Measurements from ENCODE around the gene SAP30L. TPM values are rescaled to one million over a fixed set of nuclear protein-coding genes. Genes with fewer than 3 reads are reported as not detected.

SAP30L gene
- total RNA-seq, 1 donor from 2014 or later: 43.2 TPM

DNA sequence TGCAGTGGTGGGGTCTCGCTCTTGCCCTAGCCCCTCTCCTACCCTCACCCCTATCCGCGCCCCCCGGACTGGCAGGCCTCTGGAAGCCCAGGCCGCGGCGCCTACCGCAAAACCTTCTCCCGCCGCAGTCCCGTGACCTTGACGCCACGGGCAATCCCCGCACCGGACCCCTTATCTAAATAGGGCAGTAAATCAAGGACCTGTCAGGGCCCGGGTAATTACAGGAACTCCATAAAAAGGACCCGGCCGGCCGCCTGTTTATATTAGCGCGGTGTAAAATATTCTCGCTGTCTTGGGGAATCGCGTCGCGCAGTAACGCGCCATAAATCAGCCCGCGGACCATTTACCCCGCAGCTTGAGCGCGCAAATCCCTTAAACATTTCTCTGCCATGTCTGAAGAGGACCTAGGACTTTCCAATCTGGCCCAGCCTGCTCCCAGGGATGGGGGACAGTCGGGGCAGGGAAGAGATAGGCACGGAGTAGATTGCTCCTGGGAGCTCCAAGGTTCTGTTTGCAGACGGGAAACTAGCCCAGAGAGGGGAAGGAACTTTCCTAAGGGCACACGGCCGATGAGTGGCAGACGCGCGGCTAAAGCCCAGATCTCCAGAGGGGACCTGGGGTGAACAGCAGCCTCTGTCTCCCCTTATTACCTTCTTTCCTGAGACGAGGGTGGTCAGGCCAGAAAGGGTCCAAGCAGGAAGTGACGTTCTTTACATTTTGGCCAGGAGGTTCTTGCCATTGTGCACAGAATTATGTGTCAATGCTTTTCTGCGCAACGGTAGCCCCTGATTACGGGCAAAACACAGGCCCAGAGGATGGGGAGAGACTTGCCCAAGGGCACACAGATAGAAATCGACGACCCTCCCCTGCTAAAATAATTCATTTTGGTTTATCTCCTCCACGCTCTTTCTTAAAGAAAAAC, 37.0 kb downstream of the SAP30L start:
- ATAC-seq (no peak), DNase-seq (no peak)
- H3K4me1 ChIP-seq: peaks cover 18% of the 10 kb centered on the region
- H3K27ac ChIP-seq: no peak overlapping the region
- H3K36me3 ChIP-seq: no peaks in the 10 kb centered on the region
- peaks cover 100% of the 10 kb centered on the region for H3K27me3 ChIP-seq
- TF ChIP-seq, protein P1, sequence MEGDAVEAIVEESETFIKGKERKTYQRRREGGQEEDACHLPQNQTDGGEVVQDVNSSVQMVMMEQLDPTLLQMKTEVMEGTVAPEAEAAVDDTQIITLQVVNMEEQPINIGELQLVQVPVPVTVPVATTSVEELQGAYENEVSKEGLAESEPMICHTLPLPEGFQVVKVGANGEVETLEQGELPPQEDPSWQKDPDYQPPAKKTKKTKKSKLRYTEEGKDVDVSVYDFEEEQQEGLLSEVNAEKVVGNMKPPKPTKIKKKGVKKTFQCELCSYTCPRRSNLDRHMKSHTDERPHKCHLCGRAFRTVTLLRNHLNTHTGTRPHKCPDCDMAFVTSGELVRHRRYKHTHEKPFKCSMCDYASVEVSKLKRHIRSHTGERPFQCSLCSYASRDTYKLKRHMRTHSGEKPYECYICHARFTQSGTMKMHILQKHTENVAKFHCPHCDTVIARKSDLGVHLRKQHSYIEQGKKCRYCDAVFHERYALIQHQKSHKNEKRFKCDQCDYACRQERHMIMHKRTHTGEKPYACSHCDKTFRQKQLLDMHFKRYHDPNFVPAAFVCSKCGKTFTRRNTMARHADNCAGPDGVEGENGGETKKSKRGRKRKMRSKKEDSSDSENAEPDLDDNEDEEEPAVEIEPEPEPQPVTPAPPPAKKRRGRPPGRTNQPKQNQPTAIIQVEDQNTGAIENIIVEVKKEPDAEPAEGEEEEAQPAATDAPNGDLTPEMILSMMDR (IDR thresholded peaks at IDR 0.05): no peak
- no peaks in the 10 kb centered on the region for H3K9me3 ChIP-seq
- no peak overlapping the region for H3K4me3 ChIP-seq
- intact Hi-C loops (cut with DNase I): no loop called here

DNA sequence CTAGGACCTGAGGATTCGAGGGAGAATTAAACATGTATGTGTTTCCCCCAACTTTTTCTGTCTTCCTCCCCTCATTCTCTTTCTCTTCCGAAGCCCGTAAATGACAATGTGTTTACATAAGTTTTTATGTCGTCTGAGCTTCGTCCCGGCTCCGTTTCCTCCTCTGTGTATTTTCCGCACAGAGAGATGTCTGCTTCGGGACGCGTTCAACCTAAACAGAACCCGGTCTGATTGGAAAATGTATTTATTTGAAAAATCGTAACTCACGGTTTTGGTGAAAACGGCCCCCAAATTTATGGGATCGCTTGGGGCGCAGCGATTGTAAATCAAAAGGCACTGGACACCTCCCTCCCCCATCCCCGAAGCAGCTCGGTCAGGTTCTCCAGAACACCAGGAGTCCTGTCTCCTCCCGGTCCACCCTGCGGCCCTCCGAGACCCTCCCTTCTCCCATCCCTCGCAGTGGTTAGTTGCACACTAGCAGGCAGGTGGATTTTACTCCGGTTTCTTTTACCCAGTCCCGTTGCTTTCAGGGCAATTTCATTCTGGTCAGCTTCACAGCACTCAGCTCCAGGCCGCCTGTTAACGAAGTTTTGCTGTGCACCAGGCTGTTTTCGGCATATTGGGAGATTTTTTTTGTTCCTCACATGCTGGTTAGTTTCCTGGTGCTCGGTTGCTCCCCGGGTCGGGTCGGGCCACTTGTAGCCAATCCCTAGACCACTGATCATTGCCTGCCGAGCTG, 38.0 kb downstream of the SAP30L start:
- TF ChIP-seq, protein P1 (IDR thresholded peaks at IDR 0.05): no peak
- Histone ChIP-seq H3K4me1 (peaks cover 8% of the 10 kb centered on the region), H3K36me3 (no peaks in the 10 kb centered on the region), H3K27ac (no peak overlapping the region), H3K4me3 (no peak overlapping the region), H3K27me3 (peaks cover 99% of the 10 kb centered on the region), H3K9me3 (no peaks in the 10 kb centered on the region)
- intact Hi-C loops (cut with DNase I): no loop called here
- DNase-seq: no peak
- ATAC-seq: no peak

DNA sequence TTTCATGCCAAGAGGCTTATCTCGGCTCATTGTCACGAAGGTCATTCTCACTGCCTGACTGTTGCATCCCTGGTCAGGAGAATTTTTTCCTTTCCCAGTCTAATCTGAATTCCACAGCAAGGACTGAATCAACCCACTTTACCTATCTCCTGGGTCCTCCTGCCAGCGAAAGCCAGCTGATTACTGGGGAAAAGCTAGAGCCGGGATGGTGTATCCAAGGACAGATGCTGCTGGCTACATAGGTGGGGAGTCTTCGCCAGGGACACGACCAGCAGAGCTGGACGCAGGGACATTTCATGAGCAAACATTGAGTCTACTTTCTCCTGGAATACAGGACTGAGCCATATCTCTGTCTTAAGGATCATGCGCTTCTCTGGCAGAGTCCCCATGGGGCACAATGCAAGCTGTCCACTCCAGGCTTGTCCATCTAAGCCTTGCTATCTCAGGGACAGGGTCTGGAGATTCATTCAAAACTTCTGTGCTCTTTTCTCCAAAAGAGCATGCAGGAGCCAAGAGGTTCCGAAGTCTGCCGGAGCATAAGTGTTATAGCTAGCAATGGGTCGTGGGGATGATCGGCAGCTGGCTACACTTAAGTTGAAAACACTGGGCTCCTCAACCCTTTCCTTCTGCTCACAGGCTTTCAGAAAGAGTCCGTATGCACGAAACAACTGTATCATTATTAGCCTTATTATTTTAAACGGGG, 38.7 kb downstream of the SAP30L start:
- Histone ChIP-seq H3K36me3 (no peaks in the 10 kb centered on the region), H3K4me3 (no peak overlapping the region), H3K9me3 (no peaks in the 10 kb centered on the region), H3K27ac (no peak overlapping the region), H3K27me3 (peaks cover 96% of the 10 kb centered on the region), H3K4me1 (peaks cover 6% of the 10 kb centered on the region)
- DNase-seq (no peak), ATAC-seq (no peak)
- intact Hi-C loops (cut with DNase I): no loop called here
- TF ChIP-seq, protein P1 (IDR thresholded peaks at IDR 0.05): no peak

DNA sequence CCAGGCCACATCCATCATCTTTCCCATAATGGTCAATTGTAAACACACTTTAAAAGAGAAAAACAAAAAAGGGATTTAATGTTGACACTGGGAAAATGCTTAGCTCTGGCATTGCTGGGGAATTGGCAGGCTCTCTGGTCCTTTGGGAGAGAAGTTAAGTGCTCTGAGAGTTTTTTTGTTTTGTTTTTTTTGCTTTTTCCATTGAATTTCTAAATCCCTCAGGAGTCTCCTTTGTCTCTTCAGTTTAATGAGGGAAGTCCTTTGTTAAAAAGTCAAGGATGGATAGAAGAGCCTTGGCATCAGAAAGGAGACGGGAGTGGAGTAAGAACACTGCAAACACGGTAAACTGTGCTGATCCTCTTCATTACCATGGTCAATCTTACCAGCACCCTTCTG, 39.3 kb downstream of the SAP30L start:
- Histone ChIP-seq H3K9me3 (no peaks in the 10 kb centered on the region), H3K36me3 (no peaks in the 10 kb centered on the region), H3K27ac (no peak overlapping the region), H3K4me3 (no peak overlapping the region), H3K27me3 (peaks cover 95% of the 10 kb centered on the region), H3K4me1 (peaks cover 6% of the 10 kb centered on the region)
- intact Hi-C loops (cut with DNase I): no loop called here
- DNase-seq (no peak), ATAC-seq (no peak)
- TF ChIP-seq, protein P1 (IDR thresholded peaks at IDR 0.05): no peak

DNA sequence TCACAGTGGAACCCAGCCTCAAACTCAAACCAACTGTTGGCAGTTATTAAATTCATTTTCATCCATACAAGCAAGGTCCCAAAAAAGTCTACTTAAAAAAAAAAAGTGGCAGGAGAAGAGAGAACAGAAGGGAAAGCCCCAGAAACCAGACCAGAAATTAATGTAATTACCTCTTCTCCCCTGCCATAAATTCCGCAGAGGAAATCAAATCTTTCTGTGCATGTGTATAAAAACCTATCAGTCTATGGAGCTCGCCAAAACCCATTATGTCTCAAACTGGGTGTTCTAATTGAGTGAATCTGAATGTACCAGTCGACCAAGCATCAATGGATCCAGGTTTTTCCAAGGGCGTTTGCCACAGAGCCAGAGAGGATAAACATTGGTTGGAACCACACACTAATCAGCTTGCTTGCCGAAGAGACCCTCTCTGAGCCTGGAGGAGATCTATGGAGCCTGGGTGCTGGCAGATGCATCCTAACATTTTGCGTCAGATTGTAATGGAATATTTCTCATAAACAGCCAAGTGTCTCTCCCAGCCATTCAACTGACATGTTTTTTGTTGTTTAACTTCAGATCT, 40.1 kb downstream of the SAP30L start:
- peaks cover 6% of the 10 kb centered on the region for H3K4me1 ChIP-seq
- DNase-seq (no peak), ATAC-seq (no peak)
- TF ChIP-seq, protein P1 (IDR thresholded peaks at IDR 0.05): no peak
- no peaks in the 10 kb centered on the region for H3K9me3 ChIP-seq
- no peaks in the 10 kb centered on the region for H3K36me3 ChIP-seq
- no peak overlapping the region for H3K27ac ChIP-seq
- intact Hi-C loops (cut with DNase I): no loop called here
- H3K27me3 ChIP-seq: peaks cover 90% of the 10 kb centered on the region
- no peak overlapping the region for H3K4me3 ChIP-seq

Measured in upper lobe of right lung (tissue), 1 donor.